Ramos (cell line): ENCODE measurements around the gene AP4S1.
"Not testable (repeated sequence)": the region's sequence is repeated elsewhere in the genome, so short reads cannot be mapped to it uniquely, and the experiment has no call there.

Experiments used
- in situ Hi-C: fragments of 300-500 bp; cut with MboI; formaldehyde crosslinking; loops from one replicate; pipeline ENCODE4 v1.14.3; 2022; ENCODE audit warnings: low sequenced_read_pairs; ENCODE audit not compliant: unreplicated experiment

AP4S1 gene

DNA sequence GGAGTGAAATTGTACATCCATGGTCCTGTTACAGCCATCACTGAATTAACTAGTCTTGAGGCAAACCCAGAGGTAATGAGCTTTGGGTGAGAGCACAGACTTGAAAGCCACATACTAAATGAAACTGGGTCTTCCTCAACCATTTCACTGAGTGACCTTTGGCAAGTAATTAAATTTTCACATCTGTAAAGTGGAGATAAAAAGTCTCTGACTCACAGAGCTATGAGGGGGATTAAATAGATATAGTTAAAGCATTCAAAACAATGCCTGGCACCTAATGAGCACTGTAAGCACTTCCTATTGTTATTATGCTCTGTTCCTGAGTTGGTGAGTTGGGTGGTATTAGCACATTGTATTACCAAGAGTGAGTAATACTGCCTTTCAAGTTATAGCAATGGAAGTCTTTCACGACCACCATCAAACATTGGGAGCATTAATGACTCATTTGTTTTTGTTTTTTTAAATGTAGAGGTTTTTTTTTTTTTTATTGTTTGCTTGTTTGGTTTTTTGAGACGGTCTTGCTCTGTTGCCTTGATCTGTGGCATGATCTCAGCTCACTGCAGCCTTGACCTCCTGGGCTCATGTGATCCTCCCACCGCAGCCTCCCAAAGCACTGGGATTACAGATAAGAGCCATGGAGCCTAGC is 13.2 kb downstream of the AP4S1 start:
- in situ Hi-C loops = no loop called here

DNA sequence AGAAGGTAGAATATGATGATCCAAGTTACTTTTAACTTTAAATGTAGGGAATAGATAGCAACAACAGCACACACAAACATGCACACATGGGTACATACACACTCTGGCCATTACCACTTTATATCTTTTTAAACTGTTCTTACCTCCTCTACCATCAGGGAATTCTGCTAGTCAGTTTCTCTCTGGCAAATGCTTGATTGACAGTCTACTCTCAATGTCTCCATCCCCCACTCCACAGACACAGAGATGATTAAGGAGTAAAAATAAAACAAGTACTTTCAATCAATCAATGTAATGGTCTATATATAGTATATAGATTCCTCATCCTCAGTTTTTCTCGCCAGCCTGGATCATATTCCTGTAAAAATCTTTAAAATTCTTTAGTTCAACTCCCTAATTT is 16.9 kb downstream of the AP4S1 start:
- in situ Hi-C loops = no loop called here

DNA sequence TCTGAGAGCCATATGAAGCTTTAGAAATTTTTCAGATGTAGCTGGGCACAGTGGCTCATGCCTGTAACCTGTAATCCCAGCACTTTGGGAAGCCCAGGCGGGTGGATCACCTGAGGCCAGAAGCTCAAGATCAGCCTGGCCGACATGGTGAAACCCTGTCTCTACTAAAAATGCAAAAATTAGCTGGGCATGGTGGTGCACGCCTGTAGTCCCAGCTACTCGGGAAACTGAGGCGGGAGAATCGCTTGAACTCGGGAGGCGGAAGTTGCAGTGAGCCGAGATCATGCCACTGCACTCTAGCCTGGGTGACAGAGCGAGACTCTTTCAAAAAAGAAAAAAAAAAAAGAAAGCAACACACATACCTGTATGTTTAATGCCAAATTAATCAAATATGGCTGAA is 17.4 kb downstream of the AP4S1 start:
- in situ Hi-C loops = not testable (repeated sequence)

DNA sequence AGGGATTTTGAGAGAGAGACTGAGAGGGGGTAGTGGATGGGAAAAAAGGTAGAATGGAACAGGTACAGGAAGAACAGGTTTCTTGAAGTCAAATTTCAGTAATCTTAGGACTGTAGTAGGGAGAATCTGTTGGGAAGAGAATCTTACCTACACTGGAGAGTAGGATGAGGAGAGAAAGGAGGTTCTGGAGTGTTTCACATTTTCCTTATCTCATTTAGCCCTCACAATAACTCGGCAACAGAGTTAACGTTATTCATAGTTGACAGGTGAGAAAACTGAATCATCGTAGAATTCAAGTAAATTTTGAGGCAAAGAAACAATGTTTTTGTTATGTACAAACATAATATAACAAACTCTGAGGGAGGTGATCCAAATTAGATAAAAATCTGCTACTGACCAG is 17.9 kb downstream of the AP4S1 start:
- in situ Hi-C loops = no loop called here

DNA sequence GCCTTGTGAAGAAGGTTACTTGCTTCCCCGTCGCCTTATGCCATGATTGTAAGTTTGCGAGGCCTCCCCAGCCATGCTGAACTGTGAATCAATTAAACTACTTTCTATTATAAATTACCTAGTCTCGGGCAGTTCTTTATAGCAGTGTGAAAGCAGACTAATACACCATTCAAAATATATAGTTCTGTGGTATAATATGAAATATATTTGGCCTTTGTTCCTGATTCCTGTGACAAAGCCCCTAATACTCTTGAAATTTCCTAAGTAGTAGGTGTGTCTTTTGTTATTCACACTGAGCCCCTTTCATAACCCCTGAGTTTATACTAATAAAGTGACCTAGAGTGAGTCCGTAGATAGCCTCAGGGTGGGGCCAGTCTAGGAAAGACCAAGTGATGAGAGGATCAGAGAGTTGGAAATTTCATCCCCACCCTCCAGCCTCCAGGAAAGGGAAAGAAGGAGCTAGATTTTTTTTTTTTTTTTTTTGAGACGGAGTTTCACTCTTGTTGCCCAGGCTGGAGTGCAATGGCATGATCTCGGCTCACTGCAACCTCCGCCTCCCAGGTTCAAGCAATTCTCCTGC is 20.1 kb downstream of the AP4S1 start:
- in situ Hi-C loops = no loop called here

DNA sequence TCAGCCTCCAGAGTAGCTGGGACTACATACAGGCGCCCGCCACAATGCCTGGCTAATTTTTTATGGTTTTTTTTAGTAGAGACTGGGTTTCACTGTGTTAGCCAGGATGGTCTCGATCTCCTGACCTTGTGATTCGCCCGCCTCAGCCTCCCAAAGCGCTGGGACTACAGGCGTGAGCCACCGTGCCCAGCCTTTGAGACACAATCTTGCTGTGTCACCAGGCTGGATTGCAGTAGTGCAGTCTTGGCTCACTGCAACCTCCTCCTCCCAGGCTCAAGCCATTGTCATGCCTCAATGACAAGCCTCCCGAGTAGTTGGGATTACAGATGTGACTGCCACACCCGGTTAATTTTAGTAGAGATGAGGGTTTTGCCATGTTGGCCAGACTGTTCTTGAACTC is 22.1 kb downstream of the AP4S1 start:
- in situ Hi-C loops = no loop called here

DNA sequence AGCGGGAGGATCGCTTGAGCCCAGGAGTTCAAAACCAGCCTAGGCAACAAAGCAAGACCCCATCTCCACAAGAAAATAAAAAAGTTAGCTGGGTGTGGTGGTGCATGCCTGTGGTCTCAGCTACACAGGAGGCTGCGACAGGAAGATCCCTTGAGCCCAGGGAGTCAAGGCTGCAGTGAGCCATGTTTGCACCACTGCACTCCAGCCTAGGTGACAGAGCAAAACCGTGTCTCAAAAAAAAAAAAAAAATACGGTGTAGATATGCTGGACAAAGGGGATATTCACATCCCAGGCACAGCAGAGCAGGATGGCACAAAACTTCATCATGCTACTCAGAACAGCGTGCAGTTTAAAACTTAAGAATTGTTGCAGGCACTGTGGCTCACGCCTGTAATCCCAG is 25.6 kb downstream of the AP4S1 start:
- in situ Hi-C loops = no loop called here

DNA sequence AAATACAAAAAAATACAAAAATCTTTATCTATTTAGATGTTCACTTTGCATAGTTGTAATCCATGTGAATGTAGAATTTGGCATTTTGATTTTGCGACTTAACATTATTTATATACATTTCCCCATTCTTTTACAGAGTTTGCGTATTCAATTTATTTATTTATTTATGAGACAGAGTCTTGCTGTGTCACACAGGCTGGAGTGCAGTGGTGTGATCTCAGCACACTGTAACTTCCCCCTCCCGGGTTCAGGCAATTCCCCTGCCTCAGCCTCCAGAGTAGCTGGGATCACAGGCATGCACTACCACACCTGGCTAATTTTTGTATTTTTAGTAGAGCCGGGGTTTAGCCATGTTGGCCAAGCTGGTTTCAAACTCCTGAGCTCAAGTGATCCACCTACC is 26.1 kb downstream of the AP4S1 start:
- in situ Hi-C loops = no loop called here

DNA sequence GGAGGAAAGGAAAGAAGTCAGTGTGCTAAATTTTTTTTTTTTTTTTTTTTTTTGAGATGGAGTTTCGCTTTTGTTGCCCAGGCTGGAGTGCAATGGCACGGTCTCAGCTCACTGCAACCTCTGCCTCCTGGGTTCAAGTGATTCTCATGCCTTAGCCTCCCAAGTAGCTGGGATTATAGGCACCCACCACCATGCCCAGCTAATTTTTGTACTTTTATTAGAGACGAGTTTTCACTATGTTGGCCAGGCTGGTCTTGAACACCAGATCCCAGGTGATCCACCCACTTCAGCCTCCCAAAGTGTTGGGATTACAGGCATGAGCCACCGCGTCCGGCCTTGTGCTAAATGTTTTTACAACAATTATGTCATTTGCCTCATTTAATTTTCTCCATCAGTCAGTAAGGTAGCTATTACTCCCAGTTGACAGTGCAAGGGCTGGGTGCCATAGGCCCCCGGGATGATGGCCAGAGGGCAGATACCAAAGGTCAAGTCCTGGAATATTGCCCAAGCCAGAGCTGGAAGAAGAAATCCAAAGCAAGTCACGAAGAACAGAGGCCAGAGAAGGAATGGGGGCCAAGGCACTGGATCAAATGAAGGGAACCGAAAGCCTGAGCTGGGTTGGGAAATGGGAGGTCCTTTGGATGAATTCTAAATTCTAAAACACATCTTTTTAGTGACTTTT is 27.6 kb downstream of the AP4S1 start:
- in situ Hi-C loops = not testable (repeated sequence)

DNA sequence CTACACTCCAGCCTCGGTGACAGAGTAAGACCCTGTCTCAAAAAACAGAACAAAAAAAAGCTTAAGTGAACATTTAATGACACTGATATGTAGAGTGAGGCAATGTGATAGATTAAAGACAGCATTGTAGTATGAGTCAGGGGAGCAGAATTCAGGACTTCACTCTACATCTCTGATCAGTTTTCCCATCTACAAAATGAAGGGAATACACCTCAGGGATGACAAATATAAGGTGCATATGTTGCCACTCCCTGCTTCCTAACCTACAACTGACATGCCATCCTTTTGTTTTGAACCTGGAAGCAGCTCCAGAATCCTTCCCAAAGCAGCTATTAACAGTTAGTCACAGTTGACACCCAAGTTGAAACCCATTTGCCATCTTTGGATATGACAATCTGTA is 31.6 kb downstream of the AP4S1 start:
- in situ Hi-C loops = no loop called here

DNA sequence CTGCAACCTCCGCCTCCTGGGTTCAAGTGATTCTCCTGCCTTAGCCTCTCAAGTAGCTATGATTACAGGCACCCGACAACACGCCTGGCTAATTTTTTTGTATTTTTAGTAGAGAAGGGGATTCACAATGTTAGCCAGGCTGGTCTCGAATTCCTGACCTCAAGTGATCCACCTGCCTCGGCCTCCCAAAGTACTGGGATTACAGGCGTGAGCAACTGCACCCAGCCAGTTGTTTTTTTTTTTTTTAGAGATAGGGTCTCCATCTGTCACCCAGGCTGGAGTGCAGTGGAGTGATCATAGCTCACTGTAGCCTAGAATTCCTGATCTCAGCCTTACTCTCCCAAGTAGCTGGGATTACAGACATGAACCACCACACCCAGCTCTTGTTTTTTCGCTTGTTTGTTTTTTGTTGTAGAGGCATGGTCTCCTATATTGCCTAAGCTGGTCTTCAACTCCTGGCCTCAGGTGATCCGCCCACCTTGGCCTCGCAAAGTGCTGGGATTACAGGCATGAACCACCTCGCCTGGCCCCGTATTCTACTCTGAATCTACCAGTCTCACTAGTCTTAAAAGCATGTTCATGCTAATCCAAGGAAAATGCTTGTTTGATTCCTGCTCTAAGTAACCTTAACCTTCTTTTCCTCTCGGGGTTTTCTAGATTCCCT is 32.4 kb downstream of the AP4S1 start:
- in situ Hi-C loops = no loop called here

DNA sequence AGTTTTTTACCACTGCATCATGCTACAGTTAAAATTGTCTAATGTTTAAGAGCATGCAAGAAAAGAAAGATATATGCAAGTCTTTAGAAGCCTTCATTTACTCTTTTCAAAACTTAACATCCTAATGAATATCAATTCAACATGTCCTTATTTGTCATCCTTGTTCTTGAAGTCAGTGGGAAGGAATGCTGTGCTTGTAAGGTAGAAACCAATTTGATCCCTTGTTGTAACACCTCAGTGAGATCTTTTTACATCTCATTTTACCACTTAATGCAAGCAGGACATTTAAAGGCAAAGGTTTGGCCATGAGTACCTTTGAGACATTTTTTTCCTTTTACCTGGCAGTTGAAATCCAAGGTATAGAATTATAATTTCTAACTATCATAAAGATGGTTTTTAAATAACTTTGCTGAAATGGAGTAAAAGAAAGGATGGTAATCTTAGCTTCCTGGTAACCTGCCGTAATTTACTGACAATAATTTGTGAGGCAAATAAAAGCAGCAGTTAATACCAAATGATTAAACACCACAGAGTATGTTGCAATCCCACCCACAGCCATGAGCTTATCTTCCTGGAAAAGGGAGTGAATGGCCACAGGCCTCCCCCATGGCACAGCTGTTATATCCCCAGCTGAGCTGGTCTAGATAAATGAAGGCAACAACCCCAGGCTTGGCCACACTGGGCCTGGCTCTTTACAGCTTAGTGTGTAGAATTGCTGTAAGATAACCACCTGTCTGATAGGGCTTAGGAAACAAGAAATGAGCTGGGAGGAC is 33.9 kb downstream of the AP4S1 start:
- in situ Hi-C loops = no loop called here

DNA sequence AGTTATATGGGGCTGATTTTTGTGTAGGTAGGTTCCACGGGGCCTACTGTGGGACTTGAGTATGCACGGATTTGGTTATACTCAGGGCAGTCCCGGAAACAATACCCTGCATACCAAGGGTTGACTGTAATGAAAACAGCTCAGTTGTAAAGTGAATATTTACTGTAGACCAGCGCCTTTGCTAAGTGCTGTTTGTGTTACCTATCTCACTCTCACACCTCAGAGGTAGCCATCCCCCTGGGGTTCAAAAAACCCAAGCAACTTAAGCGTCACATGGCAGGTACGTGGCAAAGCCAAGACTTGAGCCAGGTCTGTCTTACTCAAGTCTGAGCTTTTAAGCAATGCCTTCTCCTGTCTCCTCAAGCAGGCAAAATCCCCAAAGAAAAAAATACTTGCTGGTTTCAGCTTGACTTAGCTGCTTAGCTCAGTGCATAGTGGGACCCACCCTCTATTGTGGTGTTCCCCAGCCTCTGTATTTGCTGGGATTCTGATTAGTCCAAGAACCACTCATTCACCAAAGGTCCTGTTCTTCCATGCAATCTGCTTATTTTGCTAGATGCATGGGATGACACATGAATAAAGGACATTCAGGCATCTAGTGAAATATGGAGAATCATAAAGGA is 34.9 kb downstream of the AP4S1 start:
- in situ Hi-C loops = no loop called here

DNA sequence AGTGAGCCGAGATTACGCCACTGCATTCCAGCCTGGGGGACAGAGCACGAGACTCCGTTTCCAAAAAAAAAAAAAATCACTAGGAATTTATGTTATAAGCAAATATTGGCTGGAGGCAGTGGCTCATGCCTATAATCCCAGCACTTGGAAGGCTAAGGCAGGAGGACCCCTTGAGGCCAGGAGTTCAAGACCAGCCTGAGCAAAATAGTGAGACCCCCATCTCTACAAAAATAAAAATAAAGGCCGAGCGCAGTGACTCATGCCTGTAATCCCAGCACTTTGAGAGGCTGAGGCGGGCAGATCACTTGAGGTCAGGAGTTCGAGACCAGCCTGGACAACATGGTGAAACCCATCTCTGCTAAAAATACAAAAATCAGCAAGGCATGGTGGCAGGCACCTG is 37.5 kb downstream of the AP4S1 start:
- in situ Hi-C loops = not testable (repeated sequence)

DNA sequence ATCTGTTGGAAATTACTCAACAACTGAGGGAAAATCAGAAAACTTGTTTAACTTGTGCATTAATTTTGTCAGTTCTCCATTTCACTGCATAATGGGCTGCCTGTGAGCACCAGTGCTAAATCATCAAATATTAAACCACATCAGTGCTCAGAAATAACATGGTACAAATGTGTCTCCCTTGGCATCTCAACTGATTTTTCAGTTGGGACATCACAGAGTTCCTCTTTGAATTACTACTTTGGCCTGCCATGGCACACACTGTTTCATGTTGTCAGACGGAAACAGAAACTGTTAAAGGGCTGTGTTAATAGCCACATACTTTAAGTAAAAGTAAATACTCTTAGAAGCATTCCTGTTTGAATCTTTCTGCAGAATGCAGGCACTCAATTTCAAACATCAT is 42.8 kb downstream of the AP4S1 start:
- in situ Hi-C loops = no loop called here

DNA sequence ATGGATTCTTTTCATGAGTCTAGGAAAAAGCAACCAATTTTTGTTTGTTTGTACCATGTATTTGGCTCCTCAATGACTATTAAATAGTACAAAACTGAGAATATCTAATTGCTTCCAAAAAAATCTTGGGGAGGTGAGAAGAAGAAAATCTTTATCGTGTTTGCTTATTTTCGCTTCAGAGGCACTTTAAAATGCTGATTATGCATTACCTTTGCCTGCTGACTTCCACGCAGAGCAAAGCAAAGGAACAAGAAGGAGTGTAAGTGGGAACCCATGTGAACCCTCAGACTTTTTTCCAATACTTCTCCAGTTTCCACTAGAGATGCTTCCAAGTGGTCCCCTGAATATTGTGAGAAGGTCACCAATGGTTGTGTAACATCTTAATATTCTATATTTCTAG is 43.9 kb downstream of the AP4S1 start:
- in situ Hi-C loops = no loop called here

DNA sequence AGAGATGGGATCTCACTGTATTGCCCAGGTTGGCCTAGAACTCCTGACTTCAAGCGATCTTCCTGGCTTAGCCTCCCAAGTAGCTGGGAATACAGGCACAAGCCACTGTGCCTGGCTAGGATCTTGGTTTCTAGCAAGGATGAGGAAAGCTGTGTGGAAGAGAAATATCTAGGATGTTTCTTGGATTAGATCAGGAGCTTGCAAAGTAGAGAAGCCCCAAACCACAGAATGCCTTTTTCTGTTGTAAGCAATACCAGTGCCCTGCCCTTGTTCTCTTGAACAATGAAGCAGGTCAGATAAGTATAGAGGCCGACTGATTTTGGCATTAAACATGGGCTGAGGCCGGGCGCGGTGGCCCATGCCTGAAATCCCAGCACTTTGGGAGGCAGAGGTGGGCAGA is 45.0 kb downstream of the AP4S1 start:
- in situ Hi-C loops = no loop called here

DNA sequence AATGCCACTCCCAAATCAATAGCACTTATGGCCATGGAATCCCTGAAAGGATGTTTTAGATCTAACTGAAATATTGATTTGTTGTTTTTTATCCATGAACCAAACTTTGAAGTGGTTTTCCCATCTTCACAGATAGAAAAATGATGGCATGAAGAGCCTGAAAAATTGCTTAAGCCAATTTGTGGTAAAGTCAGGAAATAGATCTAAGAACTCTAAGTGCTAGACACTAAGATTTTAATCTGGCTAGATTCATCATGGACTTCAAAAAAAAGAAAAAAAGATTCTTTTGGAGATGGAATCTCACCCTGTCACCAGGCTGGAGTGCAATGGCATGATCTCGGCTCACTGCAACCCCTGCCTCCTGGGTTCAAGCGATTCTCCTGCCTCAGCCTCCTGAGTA is 45.7 kb downstream of the AP4S1 start:
- in situ Hi-C loops = no loop called here

DNA sequence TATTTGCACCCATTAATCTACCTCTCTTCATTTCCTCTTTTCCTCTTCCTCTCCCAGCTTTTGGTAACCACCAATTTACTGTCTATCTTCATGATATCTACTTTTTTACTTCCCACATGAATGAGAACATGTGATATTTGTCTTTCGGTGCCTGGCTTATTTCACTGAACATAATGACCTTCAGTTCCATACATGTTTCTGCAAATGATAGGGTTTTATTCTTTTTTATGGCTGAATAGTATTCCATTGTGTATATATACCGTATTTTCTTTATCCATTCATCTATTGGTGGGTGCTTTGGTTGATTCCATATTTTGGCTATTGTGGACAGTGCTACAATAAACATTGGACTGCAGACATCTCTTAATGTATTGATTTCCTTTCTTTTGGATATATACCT is 49.7 kb downstream of the AP4S1 start:
- in situ Hi-C loops = no loop called here

DNA sequence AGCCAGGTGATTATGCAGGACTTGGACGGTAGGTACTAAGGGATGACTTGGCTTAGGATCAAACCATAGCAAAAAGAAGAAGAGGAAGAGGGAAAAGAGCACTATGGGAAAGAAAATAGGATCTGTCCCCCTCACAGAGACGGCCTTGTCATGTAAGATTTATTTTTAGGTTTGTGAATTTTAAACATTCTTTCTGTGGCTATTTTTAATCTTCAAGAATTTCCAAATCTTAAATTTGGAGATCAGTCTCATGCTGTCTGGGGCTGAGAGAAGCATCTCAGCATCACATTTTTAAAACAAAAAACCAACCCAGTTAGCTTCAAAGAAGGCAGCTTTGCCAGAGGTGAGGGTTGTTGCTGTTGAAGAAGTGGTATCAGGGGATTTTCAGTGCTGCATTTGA is 53.3 kb downstream of the AP4S1 start:
- in situ Hi-C loops = no loop called here
